SU-DHL-6 (cell line): ENCODE results near the gene CAPZA2.

Experiments used
- EZH2phosphoT487 ChIP-seq: fragments of 200-600 bp; sonication (generic), shearing (Covaris generic); conservative IDR thresholded peaks from 2 replicates; pipeline ENCODE4 v1.6.1; 2018; ENCODE audit warnings: mild to moderate bottlenecking, antibody characterized with exemption, low read length, moderate library complexity, mixed read lengths
- TF ChIP-seq, protein P1 (sequence below): fragments of 200-600 bp; sonication (generic); IDR thresholded peaks from one replicate; pipeline ENCODE4 v1.5.1; 2017; ENCODE audit warnings: antibody characterized with exemption, mild to moderate bottlenecking, low read length, moderate library complexity; ENCODE audit not compliant: insufficient read depth, poor library complexity, severe bottlenecking

DNA sequence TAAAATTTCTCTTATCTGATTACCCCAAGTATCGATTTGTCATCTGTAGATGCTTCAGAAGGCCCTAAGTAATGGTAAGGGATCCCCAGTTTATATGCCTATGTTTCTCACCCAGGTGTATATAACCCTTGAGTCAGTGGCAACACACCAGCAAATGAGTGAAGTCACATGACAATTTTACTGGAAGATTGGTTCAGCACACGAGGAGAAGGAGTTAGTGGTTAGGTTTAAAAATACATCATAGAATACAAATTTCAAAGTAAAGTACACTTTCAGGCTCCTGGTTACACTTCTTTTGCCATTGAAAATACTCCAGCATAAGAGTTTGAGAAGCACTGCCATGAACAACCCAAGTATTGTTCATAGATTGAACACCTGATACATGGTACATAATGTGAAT is 29.7 kb upstream of the CAPZA2 start:
- TF ChIP-seq, protein P1, sequence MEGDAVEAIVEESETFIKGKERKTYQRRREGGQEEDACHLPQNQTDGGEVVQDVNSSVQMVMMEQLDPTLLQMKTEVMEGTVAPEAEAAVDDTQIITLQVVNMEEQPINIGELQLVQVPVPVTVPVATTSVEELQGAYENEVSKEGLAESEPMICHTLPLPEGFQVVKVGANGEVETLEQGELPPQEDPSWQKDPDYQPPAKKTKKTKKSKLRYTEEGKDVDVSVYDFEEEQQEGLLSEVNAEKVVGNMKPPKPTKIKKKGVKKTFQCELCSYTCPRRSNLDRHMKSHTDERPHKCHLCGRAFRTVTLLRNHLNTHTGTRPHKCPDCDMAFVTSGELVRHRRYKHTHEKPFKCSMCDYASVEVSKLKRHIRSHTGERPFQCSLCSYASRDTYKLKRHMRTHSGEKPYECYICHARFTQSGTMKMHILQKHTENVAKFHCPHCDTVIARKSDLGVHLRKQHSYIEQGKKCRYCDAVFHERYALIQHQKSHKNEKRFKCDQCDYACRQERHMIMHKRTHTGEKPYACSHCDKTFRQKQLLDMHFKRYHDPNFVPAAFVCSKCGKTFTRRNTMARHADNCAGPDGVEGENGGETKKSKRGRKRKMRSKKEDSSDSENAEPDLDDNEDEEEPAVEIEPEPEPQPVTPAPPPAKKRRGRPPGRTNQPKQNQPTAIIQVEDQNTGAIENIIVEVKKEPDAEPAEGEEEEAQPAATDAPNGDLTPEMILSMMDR, result no peak
- TF ChIP-seq EZH2phosphoT487, result no peak
